Activated CD4-positive, alpha-beta T cell treated with anti-CD3 and anti-CD28 coated beads for 36 hours (primary cell): Measurements from ENCODE around the gene TMED1. TPM values are rescaled to one million over a fixed set of nuclear protein-coding genes. Genes with fewer than 3 reads are reported as not detected.
A peak's percentile ranks its signal among the peaks of the same experiment; 100 is the strongest.

Experiments
- ATAC-seq: fragments of 200-7000 bp; cut with Tn5 transposase; one replicate; pipeline ENCODE4 v1.10.0; 2021; ENCODE audit warnings: mild to moderate bottlenecking, moderate library complexity
- CTCF ChIA-PET: fragments of 350-600 bp; sonication (Branson Sonifier 250); formaldehyde crosslinking; loops from one replicate; lab custom pipeline; 2021; ENCODE audit warnings: antibody characterized with exemption; lab: Charles Lee
- POLR2A ChIA-PET: fragments of 350-600 bp; sonication (Branson Sonifier 250); formaldehyde crosslinking; loops from one replicate; lab custom pipeline; 2021; ENCODE audit warnings: antibody characterized with exemption, inconsistent platforms; lab: Charles Lee
- DNase-seq: peaks from one replicate; pipeline ENCODE4 v3.0.0-alpha.2; 2020
- H3K27ac Mint-ChIP-seq: one replicate; pipeline ENCODE4 v1.8.0; 2021; ENCODE audit warnings: mixed read lengths
- H3K27me3 Mint-ChIP-seq: one replicate; pipeline ENCODE4 v1.8.0; 2021; ENCODE audit warnings: mixed read lengths
- H3K36me3 Mint-ChIP-seq: one replicate; pipeline ENCODE4 v1.8.0; 2021; ENCODE audit warnings: low read depth, mixed read lengths
- H3K4me1 Mint-ChIP-seq: one replicate; pipeline ENCODE4 v1.8.0; 2021; ENCODE audit warnings: mixed read lengths
- H3K4me3 Mint-ChIP-seq: one replicate; pipeline ENCODE4 v1.8.0; 2021; ENCODE audit warnings: mild to moderate bottlenecking, moderate library complexity, mixed read lengths
- H3K9me3 Mint-ChIP-seq: one replicate; pipeline ENCODE4 v1.8.0; 2021; ENCODE audit warnings: low read depth, mixed read lengths
- intact Hi-C, 2 experiments: fragments of 100-400 bp; cut with DNase I in 1 of 2; cut with micrococcal nuclease in 1 of 2; formaldehyde crosslinking; loops; one replicate each; pipeline versions ENCODE4 v1.14.2 to v1.15.1; 2022 to 2024; cut with DNase I, micrococcal nuclease
- total RNA-seq, 2 experiments: library from RNA; stranded (reverse); gene quantifications; one replicate each; pipeline ENCODE4 v1.2.3, GENCODE V29; 2021

The TMED1 gene
- total RNA-seq, 2 experiments from 2014 or later, result 8.7 to 15.3 TPM

- Mint-ChIP-seq H3K4me3 (no peak overlapping the region), H3K4me1 (peaks cover 15% of the 10 kb centered on the region), H3K27me3 (no peaks in the 10 kb centered on the region), H3K9me3 (peaks cover 4% of the 10 kb centered on the region), H3K27ac (no peak overlapping the region), H3K36me3 (peaks cover 10% of the 10 kb centered on the region)
- ChIA-PET CTCF (interaction anchor here (0.6 kb wide), 1 partner anchor 36 kb away, joined by 3 read pairs; no protein-coding TSS in a partner anchor), POLR2A (no interaction called here)
- no peak for DNase-seq
- no peak for ATAC-seq
- intact Hi-C loops, result no loop called here
Measured at GRCh38 chr19:10831987-10832938, 3.7 kb downstream of the TMED1 start.

- H3K36me3 Mint-ChIP-seq, result peaks cover 11% of the 10 kb centered on the region
- H3K4me3 Mint-ChIP-seq, result no peak overlapping the region
- ATAC-seq (no peak), DNase-seq (no peak)
- no peak overlapping the region for H3K27ac Mint-ChIP-seq
- peaks cover 4% of the 10 kb centered on the region for H3K4me1 Mint-ChIP-seq
- POLR2A ChIA-PET, result no interaction called here
- intact Hi-C loops, result no loop called here
- H3K27me3 Mint-ChIP-seq, result no peaks in the 10 kb centered on the region
- H3K9me3 Mint-ChIP-seq, result no peaks in the 10 kb centered on the region
- CTCF ChIA-PET, result interaction anchor here (0.5 to 0.7 kb wide), 2 partner anchors 24 to 50 kb away, joined by 3 to 4 read pairs; no protein-coding TSS in a partner anchor
Measured at GRCh38 chr19:10830931-10831779, 4.9 kb downstream of the TMED1 start.

GRCh38 chr19:10830370-10830769 is 5.6 kb downstream of the TMED1 start:
- Mint-ChIP-seq H3K36me3 (peaks cover 14% of the 10 kb centered on the region), H3K27ac (no peak overlapping the region), H3K27me3 (no peaks in the 10 kb centered on the region), H3K4me1 (peaks cover under 1% of the 10 kb centered on the region), H3K9me3 (no peaks in the 10 kb centered on the region), H3K4me3 (no peak overlapping the region)
- DNase-seq (no peak), ATAC-seq (no peak)
- intact Hi-C loops, result no loop called here
- CTCF ChIA-PET, result interaction anchor here (0.7 kb wide), 1 partner anchor 50 kb away, joined by 3 read pairs; no protein-coding TSS in a partner anchor
- POLR2A ChIA-PET, result interaction anchor here (0.5 kb wide), 1 partner anchor 23 kb away, joined by 13 read pairs; no protein-coding TSS in a partner anchor

GRCh38 chr19:10829967-10830366 is 6.0 kb downstream of the TMED1 start:
- Mint-ChIP-seq H3K27me3 (no peaks in the 10 kb centered on the region), H3K4me1 (no peaks in the 10 kb centered on the region), H3K9me3 (no peaks in the 10 kb centered on the region), H3K36me3 (peaks cover 16% of the 10 kb centered on the region), H3K4me3 (no peak overlapping the region), H3K27ac (no peak overlapping the region)
- intact Hi-C loops, result loop anchor here in 1 of 2 experiments (2.0 kb wide), 1 partner anchor 29 kb away; no protein-coding TSS in a partner anchor
- POLR2A ChIA-PET, result interaction anchor here (0.5 kb wide), 1 partner anchor 24 kb away, joined by 13 read pairs; no protein-coding TSS in a partner anchor
- CTCF ChIA-PET, result no interaction called here
- ATAC-seq (no peak), DNase-seq (no peak)

GRCh38 chr19:10828981-10829821 is 6.8 kb downstream of the TMED1 start:
- ChIA-PET POLR2A (interaction anchor here (0.6 kb wide), 1 partner anchor 262 kb away, joined by 4 read pairs; no protein-coding TSS in a partner anchor), CTCF (interaction anchor here (1.1 to 1.3 kb wide), 3 partner anchors 11 to 112 kb away, joined by 3 to 5 read pairs (median 5); partner anchors contain the start of gene DNM2)
- Mint-ChIP-seq H3K4me1 (no peaks in the 10 kb centered on the region), H3K27ac (no peak overlapping the region), H3K36me3 (peaks cover 23% of the 10 kb centered on the region), H3K27me3 (no peaks in the 10 kb centered on the region), H3K9me3 (no peaks in the 10 kb centered on the region), H3K4me3 (no peak overlapping the region)
- ATAC-seq, result peak; percentile 49
- intact Hi-C loops, result loop anchor here in 1 of 2 experiments (2.0 kb wide), 1 partner anchor 28 kb away; no protein-coding TSS in a partner anchor
- peak; percentile 37 for DNase-seq

GRCh38 chr19:10826846-10827245 is 9.2 kb downstream of the TMED1 start:
- no peak for ATAC-seq
- DNase-seq, result no peak
- ChIA-PET POLR2A (no interaction called here), CTCF (interaction anchor here (1.0 kb wide), 1 partner anchor 411 kb away, joined by 3 read pairs; no protein-coding TSS in a partner anchor)
- H3K36me3 Mint-ChIP-seq, result peaks cover 27% of the 10 kb centered on the region
- intact Hi-C loops, result no loop called here
- no peak overlapping the region for H3K4me3 Mint-ChIP-seq
- H3K9me3 Mint-ChIP-seq, result no peaks in the 10 kb centered on the region
- no peaks in the 10 kb centered on the region for H3K4me1 Mint-ChIP-seq
- H3K27me3 Mint-ChIP-seq, result no peaks in the 10 kb centered on the region
- no peak overlapping the region for H3K27ac Mint-ChIP-seq

GRCh38 chr19:10826231-10826630 is 9.8 kb downstream of the TMED1 start:
- Mint-ChIP-seq H3K27ac (no peak overlapping the region), H3K4me3 (no peak overlapping the region), H3K27me3 (no peaks in the 10 kb centered on the region), H3K4me1 (no peaks in the 10 kb centered on the region), H3K9me3 (no peaks in the 10 kb centered on the region), H3K36me3 (peaks cover 28% of the 10 kb centered on the region)
- intact Hi-C loops, result no loop called here
- ChIA-PET CTCF (interaction anchor here (0.6 kb wide), 1 partner anchor 107 kb away, joined by 3 read pairs; no protein-coding TSS in a partner anchor), POLR2A (no interaction called here)
- DNase-seq (no peak), ATAC-seq (no peak)

GRCh38 chr19:10823690-10824089 is 12.3 kb downstream of the TMED1 start:
- intact Hi-C loops, result no loop called here
- Mint-ChIP-seq H3K4me1 (no peaks in the 10 kb centered on the region), H3K9me3 (no peaks in the 10 kb centered on the region), H3K27ac (no peak overlapping the region), H3K4me3 (no peak overlapping the region), H3K36me3 (peaks cover 42% of the 10 kb centered on the region), H3K27me3 (no peaks in the 10 kb centered on the region)
- POLR2A ChIA-PET, result no interaction called here
- DNase-seq (no peak), ATAC-seq (no peak)
- CTCF ChIA-PET, result interaction anchor here (2.8 kb wide), 1 partner anchor 106 kb away, joined by 8 read pairs; the partner anchor contains the start of gene DNM2

GRCh38 chr19:10820173-10820572 is 15.8 kb downstream of the TMED1 start:
- H3K36me3 Mint-ChIP-seq, result peaks cover 33% of the 10 kb centered on the region
- ChIA-PET CTCF (interaction anchor here (0.6 to 3.0 kb wide), 3 partner anchors 43 to 103 kb away, joined by 4 to 17 read pairs (median 10); partner anchors contain the start of gene DNM2), POLR2A (no interaction called here)
- H3K4me1 Mint-ChIP-seq, result no peaks in the 10 kb centered on the region
- peak; percentile 33 for DNase-seq
- no peaks in the 10 kb centered on the region for H3K9me3 Mint-ChIP-seq
- no peak overlapping the region for H3K4me3 Mint-ChIP-seq
- peak; percentile 53 for ATAC-seq
- no peaks in the 10 kb centered on the region for H3K27me3 Mint-ChIP-seq
- peak overlapping the region; percentile 39 for H3K27ac Mint-ChIP-seq
- intact Hi-C loops, result loop anchor here in 1 of 2 experiments (1.0 kb wide), 1 partner anchor 103 kb away; no protein-coding TSS in a partner anchor
